IPS-20b (cell line): Measurements from ENCODE around the gene SPECC1.

Source experiments
- H3K27ac ChIP-seq: one replicate; pipeline ENCODE4 v1.5.1; 2013; ENCODE audit warnings: low read length
- H3K27me3 ChIP-seq: 2 replicates; pipeline ENCODE4 v1.6.1; 2013; ENCODE audit warnings: mild to moderate bottlenecking, low read length, inconsistent platforms; ENCODE audit not compliant: insufficient read depth
- H3K36me3 ChIP-seq: 2 replicates; pipeline ENCODE4 v1.6.1; 2013; ENCODE audit warnings: low read depth, mild to moderate bottlenecking, inconsistent platforms, low read length, moderate library complexity; ENCODE audit not compliant: insufficient read depth
- H3K4me1 ChIP-seq: 2 replicates; pipeline ENCODE4 v1.6.1; 2013; ENCODE audit warnings: mild to moderate bottlenecking, control low read depth, inconsistent platforms, low read length, moderate library complexity; ENCODE audit not compliant: insufficient read depth
- H3K4me3 ChIP-seq: 2 replicates; pipeline ENCODE4 v1.5.1; 2013; ENCODE audit warnings: mild to moderate bottlenecking, low read length, inconsistent platforms
- H3K9ac ChIP-seq: 2 replicates; pipeline ENCODE4 v1.6.1; 2013; ENCODE audit warnings: low read depth, mild to moderate bottlenecking, inconsistent platforms, low read length, moderate library complexity
- H3K9me3 ChIP-seq: 2 replicates; pipeline ENCODE4 v1.6.1; 2013; ENCODE audit warnings: mild to moderate bottlenecking, low read depth, low read length, inconsistent platforms; ENCODE audit not compliant: insufficient read depth

Gene SPECC1

DNA sequence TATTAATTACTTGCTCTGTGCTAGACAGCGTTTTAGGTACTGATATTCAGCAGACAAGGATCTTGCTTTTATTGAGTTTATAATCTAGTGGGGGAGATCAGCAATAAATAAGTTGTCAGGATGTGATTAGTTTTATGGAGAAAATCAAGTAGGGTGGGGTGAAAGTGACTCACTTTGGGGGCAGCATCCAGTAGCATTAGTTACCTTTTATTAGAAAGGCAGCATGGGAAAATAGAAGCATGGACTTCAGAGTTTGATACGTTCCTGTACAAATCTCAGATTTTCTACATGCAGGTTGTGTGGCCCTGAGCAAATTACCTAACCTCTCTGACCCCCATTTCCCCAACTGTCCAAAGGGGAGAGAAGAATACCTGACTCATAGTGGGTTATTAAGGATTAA lies 42.5 kb downstream of the SPECC1 start:
- no peaks in the 10 kb centered on the region for H3K4me1 ChIP-seq
- H3K27me3 ChIP-seq, result no peaks in the 10 kb centered on the region
- no peak overlapping the region for H3K9ac ChIP-seq
- H3K9me3 ChIP-seq, result peaks cover 5% of the 10 kb centered on the region
- H3K4me3 ChIP-seq, result no peak overlapping the region
- no peaks in the 10 kb centered on the region for H3K36me3 ChIP-seq
- H3K27ac ChIP-seq, result no peak overlapping the region

GRCh38 chr17:20053361-20053964 lies 44.3 kb downstream of the SPECC1 start:
- H3K4me1 ChIP-seq, result no peaks in the 10 kb centered on the region
- no peaks in the 10 kb centered on the region for H3K36me3 ChIP-seq
- no peak overlapping the region for H3K27ac ChIP-seq
- no peaks in the 10 kb centered on the region for H3K27me3 ChIP-seq
- peaks cover 5% of the 10 kb centered on the region for H3K9me3 ChIP-seq
- no peak overlapping the region for H3K9ac ChIP-seq
- no peak overlapping the region for H3K4me3 ChIP-seq

GRCh38 chr17:20059728-20060188 lies 50.6 kb downstream of the SPECC1 start:
- H3K4me1 ChIP-seq, result peaks cover 8% of the 10 kb centered on the region
- H3K4me3 ChIP-seq, result no peak overlapping the region
- no peak overlapping the region for H3K27ac ChIP-seq

DNA sequence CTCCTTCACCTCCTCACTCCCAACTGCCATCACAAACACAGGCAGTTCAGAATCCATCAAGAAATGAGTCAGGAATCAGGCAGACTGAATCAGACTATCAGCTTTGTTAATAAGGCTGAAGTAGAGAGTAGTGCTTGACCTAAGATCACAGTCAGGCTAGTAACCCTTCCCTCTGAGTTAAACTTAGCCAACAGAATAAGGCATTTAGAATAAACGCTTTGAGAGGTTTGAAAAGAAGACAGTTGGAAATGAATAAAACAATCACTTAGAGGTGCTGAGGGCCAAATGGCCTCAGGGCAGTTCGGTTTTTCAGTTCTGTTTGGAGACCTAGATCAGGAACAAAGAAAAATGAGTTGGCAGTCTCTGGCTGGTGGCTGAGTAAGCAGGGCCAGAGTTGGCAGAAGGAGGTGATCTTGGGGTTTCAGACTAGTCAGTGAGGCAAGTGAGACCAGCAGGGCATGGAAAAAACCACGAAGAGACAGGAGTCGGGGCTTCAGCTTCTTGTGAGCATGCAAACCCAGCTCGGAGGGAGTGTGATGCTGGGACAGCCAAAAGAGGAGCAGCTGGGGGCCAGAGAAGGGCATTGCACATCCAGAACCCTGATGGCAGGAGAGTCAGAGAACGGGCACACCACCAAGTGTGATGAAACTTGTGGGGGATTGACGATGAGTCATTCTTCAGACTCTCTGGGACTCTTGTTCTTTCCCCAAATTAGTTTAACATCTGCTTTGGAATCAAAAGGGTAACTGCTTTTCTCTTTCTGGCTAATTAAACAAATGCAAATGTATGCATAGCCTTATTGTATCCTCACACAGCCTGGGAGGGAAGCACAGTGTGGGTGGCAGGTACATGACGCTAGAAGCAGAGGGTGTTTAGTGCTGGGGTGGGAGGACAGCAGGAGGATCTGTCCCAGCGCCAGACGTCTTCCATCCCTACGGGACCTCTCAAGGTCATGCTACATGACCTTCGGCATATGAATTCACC lies 54.8 kb downstream of the SPECC1 start:
- Histone ChIP-seq H3K36me3 (no peaks in the 10 kb centered on the region), H3K4me1 (peaks cover 8% of the 10 kb centered on the region), H3K9ac (no peak overlapping the region), H3K27me3 (no peaks in the 10 kb centered on the region), H3K27ac (no peak overlapping the region), H3K9me3 (no peaks in the 10 kb centered on the region), H3K4me3 (no peak overlapping the region)

More at GRCh38 chr17:20059728-20060188, 50.6 kb downstream of the SPECC1 start:
- Histone ChIP-seq H3K27me3 (no peaks in the 10 kb centered on the region), H3K9me3 (no peaks in the 10 kb centered on the region), H3K36me3 (no peaks in the 10 kb centered on the region), H3K9ac (no peak overlapping the region)

- no peaks in the 10 kb centered on the region for H3K36me3 ChIP-seq
- H3K27ac ChIP-seq, result no peak overlapping the region
- H3K9ac ChIP-seq, result no peak overlapping the region
- no peaks in the 10 kb centered on the region for H3K9me3 ChIP-seq
- no peaks in the 10 kb centered on the region for H3K27me3 ChIP-seq
- H3K4me3 ChIP-seq, result no peak overlapping the region
- H3K4me1 ChIP-seq, result peaks cover 8% of the 10 kb centered on the region
These were observed 57.1 kb downstream of the SPECC1 start for GRCh38 chr17:20066253-20066652.

DNA sequence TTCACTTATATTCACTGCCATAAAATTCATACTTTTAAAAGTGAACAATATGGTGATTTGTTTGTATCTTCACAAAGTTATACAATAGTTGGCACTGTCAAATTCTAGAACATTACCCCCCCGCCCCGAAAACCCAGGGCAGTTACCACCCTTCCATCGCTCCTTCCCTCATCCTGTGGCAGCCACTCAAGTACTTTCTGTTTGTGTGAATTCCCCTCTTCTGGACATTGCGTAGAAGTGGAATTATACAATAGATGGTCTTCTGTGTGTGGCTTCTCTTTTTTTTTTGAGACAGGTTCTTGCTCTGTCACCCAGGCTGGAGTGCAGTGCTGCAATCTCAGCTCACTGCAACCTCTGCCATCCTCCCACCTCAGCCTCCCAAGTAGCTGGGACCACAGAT lies 58.6 kb downstream of the SPECC1 start:
- no peak overlapping the region for H3K27ac ChIP-seq
- no peaks in the 10 kb centered on the region for H3K27me3 ChIP-seq
- H3K9ac ChIP-seq, result no peak overlapping the region
- peaks cover 9% of the 10 kb centered on the region for H3K4me1 ChIP-seq
- no peak overlapping the region for H3K4me3 ChIP-seq
- no peaks in the 10 kb centered on the region for H3K36me3 ChIP-seq
- no peaks in the 10 kb centered on the region for H3K9me3 ChIP-seq

GRCh38 chr17:20068445-20068844 lies 59.3 kb downstream of the SPECC1 start:
- Histone ChIP-seq H3K36me3 (no peaks in the 10 kb centered on the region), H3K4me1 (peaks cover 17% of the 10 kb centered on the region)

GRCh38 chr17:20071824-20072691 lies 62.9 kb downstream of the SPECC1 start:
- no peak overlapping the region for H3K9ac ChIP-seq
- H3K27ac ChIP-seq, result no peak overlapping the region
- no peaks in the 10 kb centered on the region for H3K9me3 ChIP-seq
- H3K4me1 ChIP-seq, result peaks cover 8% of the 10 kb centered on the region
- no peaks in the 10 kb centered on the region for H3K27me3 ChIP-seq
- no peaks in the 10 kb centered on the region for H3K36me3 ChIP-seq
- H3K4me3 ChIP-seq, result no peak overlapping the region

More at GRCh38 chr17:20068445-20068844, 59.3 kb downstream of the SPECC1 start:
- Histone ChIP-seq H3K4me3 (no peak overlapping the region), H3K9me3 (no peaks in the 10 kb centered on the region), H3K27me3 (no peaks in the 10 kb centered on the region), H3K9ac (no peak overlapping the region), H3K27ac (no peak overlapping the region)

GRCh38 chr17:20072692-20072992 lies 63.5 kb downstream of the SPECC1 start:
- H3K36me3 ChIP-seq, result no peaks in the 10 kb centered on the region
- no peak overlapping the region for H3K27ac ChIP-seq

DNA sequence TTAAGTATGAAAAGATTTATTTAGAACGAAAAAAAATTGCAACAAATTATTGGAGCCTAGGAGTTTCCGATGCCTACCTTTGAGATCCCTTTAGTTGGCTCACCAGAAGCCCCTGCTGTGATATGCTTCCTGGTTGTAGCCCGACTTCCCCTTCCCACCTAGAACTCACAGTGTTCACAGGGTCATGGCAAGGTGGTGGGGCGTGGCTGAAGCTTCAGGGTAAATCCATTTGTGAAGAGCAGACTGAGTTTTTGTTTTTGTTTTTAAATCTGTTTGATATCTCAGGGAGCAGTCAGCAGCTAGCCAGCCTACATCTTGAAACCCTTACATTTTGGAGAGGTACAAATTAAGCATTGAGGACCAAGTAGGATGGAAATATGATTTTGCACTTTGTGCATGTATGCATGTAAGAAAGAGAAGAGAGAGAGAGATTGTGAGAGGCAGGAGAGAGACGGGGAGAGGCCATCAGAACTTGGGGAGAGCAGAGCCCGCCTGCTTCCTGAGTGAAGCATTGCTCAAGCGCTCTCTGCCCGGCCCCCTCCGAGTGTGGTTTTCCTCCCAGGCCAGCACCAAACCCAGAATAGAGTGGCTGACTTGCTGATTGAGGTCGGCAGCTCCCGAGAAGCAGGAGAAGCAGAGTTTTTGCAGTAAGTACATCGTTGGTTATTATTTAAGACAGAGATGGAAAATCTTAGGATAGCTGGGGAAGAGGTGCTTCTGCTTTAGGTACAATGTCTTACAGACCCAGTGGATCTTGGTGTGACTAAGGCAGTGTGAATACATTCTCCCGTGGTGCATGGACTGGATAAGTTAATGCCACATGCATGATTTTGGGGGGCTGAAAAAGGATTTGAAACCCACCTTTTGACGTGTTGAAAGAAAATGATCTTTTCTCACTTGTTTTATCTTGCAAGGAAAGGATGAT lies 64.2 kb downstream of the SPECC1 start:
- peaks cover 8% of the 10 kb centered on the region for H3K4me1 ChIP-seq
- no peak overlapping the region for H3K4me3 ChIP-seq
- H3K9me3 ChIP-seq, result no peaks in the 10 kb centered on the region
- no peak overlapping the region for H3K9ac ChIP-seq
- H3K36me3 ChIP-seq, result no peaks in the 10 kb centered on the region
- H3K27ac ChIP-seq, result no peak overlapping the region
- no peaks in the 10 kb centered on the region for H3K27me3 ChIP-seq

More at GRCh38 chr17:20072692-20072992, 63.5 kb downstream of the SPECC1 start:
- Histone ChIP-seq H3K4me1 (peaks cover 8% of the 10 kb centered on the region), H3K9me3 (no peaks in the 10 kb centered on the region), H3K27me3 (no peaks in the 10 kb centered on the region), H3K9ac (no peak overlapping the region), H3K4me3 (no peak overlapping the region)

- Histone ChIP-seq H3K9ac (no peak overlapping the region), H3K4me3 (no peak overlapping the region)
These were observed 64.8 kb downstream of the SPECC1 start for GRCh38 chr17:20074001-20074400.

More at GRCh38 chr17:20074001-20074400, 64.8 kb downstream of the SPECC1 start:
- Histone ChIP-seq H3K4me1 (peaks cover 8% of the 10 kb centered on the region), H3K36me3 (no peaks in the 10 kb centered on the region), H3K27me3 (no peaks in the 10 kb centered on the region), H3K9me3 (no peaks in the 10 kb centered on the region), H3K27ac (no peak overlapping the region)
